GM21529 (cell line): ENCODE measurements around the gene TMEM139.
"Not testable (repeated sequence)": the region's sequence is repeated elsewhere in the genome, so short reads cannot be mapped to it uniquely, and the experiment has no call there.

Source experiments
- ATAC-seq: cut with Tn5 transposase; IDR thresholded peaks from one replicate; pipeline ENCODE4 v1.9.1; 2021; ENCODE audit not compliant: unreplicated experiment

The TMEM139 gene

DNA sequence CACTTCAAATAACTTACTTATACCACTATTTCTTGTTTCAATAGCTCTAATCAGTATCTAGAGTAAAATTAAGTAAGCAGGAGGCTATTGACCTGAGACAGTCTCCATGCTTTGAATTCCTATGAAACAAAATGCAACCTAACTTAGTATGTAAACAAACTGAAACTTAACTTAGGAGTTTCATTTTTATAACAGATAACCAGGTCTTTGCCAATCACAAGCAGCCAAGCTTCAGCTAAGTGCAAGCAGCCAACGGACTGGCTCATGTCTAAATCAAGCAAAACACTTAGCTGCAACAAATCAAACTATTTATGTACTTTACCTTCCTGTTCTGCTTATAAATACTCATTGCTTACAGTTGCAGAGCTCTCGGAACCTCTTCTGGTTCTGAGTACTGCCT, 25.9 kb upstream of the TMEM139 start:
- peak; percentile 33 for ATAC-seq

DNA sequence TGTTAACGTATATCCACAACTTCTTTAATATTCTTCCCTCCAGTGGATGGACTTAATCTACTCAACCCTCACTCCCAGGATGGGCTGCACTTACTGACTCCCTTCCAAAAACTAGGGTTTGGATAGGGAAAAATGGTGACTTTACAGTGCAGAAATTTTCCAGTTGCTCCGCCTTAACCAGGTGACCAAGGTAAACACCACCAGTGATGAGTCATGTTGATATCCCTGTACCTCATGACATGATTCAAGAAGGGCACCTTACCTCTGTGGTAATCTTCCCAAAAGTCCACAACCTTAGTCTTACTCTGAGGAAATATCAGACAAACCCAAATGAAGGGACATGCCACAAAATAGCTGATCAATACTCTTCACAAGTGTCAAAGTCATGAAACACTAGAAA, 25.0 kb upstream of the TMEM139 start:
- no peak for ATAC-seq

DNA sequence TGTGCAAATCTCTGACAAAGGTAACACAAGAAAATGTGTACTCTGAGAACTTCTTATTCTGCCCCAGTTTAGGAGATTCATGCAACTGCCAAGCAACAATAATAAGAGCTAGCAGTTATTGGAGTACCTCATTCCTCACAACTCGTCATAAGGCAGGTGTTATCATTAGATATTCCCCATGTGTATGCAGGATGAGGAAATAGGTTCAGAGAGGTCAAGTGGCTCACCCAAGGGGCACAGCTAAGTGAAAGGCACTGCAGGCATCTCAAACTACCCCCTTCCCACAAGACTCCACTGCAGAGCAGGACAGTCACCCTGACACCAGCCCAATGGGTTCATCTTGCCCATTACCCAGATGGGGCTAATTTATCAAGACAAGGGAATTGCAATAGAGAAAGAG, 22.9 kb upstream of the TMEM139 start:
- no peak for ATAC-seq

DNA sequence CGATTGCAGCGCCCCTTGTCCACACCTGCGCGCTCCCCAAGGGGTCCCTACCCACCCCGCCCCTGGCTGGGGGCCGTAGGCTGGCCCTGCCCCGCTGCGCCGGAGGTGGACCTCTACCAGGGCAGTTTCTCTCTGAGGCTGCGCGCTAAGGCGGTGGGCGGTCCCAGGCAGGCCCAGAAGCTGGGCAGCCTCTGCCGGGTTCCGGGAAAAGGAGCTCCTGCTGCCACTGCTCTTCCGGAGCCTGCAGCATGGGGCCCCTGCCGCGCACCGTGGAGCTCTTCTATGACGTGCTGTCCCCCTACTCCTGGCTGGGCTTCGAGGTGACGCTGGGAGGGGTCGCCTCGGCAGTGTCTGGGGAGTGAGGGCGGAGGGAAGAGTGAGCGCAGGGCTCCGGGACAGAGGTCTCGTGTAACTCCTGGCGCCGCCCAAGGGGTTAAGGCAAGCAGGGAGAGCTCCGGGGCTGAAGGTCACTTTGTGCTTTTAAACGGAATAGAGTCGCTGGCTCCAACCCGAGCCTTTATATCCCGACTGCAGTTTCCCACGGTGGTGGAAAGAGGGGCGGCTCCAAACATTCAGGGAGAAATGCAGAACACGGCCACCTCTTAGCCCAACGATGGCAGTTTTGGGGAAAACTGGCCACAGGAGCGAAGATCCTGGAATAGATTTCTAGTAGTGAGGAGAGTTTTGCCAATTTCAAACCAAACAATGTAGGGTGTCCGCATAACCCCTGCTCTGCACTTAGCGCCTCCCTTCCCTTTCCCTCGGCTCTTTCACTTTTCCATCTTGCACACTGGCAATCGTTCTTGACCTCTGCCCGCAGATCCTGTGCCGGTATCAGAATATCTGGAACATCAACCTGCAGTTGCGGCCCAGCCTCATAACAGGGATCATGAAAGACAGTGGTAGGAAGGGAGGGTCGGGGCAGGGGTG, 21.2 kb upstream of the TMEM139 start, which contains the start of gene GSTK1:
GSTK1 (plus strand) TSS at position 176 of the 930 bp plus-strand sequence; CDS start at position 249, 73 bp downstream.
- peak; percentile 97 for ATAC-seq

DNA sequence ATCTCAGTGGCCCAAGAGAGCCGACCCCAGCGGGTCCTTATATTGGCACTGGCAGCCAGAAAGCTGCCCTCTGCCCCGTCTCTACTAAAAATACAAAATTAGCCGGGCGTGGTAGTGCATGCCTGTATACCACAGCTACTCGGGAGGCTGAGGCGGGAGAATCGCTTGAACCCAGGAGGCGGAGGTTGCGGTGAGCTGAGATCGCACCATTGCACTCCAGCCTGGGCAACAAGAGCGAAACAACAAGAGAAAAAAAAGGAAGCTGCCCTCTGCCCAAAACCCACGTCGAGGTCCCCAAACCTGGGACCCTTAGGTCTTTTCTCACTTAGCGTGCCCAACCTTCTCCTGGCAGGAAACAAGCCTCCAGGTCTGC, 20.6 kb upstream of the TMEM139 start:
- ATAC-seq = not testable (repeated sequence)

DNA sequence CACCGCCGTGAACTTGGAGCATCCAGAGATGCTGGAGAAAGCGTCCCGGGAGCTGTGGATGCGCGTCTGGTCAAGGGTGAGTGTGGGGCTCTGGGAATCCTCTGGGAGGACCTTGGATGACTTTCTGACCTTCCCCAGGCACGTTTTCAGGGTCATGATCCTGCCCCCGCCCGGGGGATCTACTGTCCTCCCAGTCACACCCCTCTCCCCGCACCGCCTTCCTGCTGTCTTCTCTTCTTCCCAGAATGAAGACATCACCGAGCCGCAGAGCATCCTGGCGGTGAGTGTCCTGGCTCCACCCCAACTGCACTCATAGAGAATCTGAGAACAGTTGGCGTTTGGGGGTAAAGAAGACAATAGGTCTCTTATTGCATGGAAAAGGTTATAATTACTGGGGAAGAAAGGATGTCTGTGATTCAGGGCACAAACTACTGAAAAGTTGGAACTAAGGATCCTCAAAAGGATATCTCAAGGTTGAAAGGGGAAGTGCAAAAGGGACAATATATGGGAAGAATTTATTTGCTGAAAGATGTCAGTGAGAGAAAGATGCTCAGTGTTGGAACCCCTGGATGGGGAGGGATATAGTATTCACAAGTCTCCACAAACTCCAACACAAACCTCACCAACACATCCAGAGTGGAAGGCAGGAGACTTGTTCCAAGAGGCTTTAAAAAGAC, 19.6 kb upstream of the TMEM139 start:
- ATAC-seq = no peak

DNA sequence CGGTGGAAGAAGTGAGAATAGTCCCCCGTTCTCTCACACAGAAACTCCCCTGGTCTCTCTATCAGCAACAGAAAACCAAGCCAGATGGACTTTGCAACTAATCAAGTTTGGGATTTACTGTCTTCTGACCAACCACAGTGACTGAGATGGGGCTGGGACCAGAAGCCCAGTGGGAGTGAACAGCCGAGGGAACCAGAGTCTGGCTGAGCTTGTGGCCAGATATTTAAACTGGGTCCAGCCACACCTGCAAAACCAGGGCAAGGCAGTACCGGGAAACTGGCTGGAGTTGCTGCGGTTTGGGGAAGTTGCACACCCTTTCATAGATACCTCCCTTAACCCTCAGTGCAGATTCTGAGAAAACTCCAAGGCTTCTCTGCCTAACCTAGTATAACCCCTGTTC, 15.5 kb upstream of the TMEM139 start:
- no peak for ATAC-seq

DNA sequence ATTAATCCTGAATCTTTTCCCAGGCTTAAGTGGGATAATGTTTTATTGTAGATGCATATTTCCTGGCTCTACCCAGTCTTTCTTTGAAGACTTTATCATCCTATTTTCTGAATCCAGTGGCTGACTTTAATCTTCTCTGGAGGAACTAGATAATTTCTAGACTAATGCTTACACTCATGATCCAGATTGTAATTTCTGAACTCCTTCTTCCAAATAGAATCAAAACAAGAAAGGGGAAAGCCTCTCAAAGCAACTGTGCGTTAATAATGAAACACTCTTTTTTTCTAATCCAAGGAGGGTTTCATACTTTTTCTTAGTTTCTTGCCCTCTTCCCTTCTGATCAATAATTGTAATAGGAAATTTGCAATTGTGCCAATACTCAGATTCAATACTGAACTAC, 13.5 kb upstream of the TMEM139 start:
- no peak for ATAC-seq

DNA sequence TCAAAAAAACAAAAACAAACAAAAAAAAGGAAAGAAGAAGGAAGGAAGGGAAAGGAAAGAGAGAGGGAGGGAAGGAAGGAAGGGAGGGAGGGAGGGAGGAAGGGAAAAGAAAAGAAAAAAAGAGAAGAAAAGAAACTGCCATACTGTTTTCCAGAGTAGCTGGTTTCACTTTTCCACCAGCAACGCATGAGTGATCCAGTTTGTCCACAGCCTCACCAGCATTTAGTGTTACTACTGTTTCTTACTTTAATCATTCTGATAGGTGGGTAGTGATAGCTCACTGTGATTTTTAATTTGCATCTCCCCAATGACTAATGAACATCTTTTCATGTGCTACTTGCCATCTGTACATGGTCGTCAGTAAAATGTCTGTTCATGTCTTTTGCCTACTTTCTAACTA, 11.9 kb upstream of the TMEM139 start:
- no peak for ATAC-seq

DNA sequence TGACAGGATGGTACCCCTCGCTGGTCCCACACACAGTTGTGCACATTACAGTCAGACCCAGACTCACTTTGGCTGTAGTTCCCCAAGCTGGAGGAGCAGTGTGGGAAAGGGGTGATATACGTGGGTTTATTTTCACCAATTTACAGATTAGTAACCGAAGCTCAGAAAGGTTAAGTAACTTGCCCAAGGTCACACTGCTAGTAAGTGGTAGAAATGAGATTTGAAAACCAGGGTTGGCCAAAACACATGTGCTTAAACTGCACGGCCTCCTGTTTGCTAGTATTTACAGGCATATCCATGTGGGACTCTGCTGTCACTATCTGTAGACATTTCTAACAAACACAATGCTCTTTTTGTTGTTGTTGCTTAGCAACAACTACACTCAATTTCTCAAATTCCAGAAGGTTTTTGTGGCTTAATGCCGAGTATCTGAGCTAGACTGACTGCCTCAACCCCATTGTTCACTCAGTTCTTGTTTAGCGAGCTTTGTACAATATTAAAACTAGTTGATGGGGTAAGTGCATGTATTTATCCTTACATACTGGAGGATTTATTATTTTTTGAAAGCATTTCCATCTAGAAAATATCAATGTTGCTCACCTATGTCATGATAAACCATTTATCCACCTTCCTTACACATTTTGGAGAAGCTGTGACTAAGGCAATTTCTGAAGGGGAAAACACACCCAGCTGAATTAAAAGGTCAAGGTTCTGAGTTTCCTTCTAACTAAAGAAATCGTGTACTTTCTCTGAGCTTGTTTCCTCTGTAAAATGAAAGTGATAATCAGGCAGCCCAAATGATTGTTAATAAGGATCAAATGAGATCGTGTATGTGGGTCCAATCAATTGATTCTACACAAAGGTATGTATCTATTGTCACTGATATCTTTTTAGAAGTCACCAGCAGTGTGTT, 5.3 kb upstream of the TMEM139 start:
- no peak for ATAC-seq

DNA sequence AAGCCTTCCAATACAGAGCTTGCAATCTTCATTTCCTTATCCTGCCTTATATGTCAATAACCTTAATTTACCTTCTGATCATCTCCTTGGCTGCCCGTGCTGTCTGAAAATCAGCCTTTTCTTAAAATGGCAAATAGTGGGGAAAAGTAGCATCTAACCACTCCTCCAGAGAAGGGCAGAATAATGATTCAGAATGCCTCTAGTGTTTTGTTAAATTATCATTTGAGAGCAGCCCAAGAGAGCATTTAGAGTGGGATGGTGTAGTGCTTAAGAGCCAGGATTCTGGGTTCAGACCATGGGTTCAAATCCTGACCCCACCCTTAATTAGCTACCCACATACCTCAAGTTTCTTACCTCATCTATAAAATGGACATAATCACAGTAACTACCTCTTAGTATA, 4.6 kb upstream of the TMEM139 start:
- ATAC-seq = no peak

DNA sequence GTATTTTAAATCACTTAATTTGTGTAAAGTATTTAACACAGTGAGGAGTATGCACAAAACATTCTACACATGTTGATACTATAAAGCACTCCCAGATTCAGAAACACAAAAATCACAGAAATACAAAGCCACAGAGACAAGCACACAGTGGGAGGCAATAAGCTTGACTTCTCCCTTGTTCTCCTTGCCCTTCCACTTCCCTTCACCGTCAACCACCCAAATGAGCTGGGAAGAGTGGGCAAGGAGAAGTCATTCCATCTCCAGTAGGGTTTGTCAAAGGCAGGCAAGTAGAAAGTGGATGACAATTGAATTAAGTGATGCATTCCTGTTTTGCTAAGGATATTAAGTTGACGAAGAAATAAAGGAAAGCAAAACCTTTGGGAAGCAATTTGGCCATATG, 4.2 kb upstream of the TMEM139 start:
- no peak for ATAC-seq

DNA sequence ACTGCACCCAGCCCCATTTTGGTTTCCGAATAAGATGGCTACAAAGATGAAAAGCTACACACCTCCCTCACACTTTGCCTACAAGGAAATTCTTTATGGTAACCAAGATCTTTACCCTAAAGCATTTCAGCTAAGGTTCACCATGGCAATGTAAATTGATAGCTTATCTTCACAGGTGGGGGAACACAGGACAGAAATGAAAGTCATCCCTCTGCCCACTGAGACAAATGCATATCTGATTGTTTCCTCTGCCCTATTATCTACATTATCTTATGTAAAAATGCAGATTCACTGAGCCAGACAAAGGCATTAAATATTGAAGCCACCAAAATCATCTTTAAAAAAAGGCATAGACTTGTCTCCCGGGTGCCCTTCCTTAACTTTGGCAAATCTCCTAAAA, 3.2 kb upstream of the TMEM139 start:
- ATAC-seq = no peak

DNA sequence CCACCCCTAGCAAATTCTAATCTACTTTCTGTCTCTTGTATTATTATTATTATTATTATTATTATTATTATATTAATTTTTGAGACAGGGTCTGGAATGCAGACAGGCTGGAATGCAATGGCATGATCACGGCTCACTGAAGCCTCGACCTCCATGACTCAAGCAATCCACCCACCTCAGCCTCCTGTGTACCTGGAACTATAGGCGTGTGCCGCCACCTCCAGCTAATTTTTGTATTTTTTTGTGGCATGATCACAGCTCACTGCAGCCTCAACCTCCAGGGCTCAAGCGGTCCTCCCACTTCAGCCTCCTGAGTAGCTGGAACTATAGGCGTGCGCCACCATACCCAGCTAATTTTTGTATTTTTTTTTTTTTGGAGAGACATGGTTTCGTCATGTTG, 2.6 kb upstream of the TMEM139 start:
- ATAC-seq = no peak

DNA sequence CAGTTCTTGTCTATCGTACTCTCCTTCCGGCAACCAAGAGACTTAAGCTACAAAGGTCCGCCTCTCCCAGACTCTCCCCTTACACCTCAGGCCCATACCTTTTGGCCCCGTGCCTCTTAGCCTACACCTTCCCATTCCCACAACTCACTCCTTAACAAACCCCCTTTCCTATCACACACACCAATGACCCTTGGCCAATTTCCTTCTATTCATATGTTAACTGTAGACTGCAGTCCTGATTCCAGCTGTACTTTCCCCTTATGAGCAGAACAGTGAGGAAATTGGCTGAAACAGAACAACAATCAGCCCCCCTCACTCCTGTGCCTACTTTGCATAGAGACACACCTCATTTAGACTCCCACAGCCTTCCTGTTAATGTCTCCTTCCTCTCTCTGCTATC, 1.4 kb upstream of the TMEM139 start:
- no peak for ATAC-seq

DNA sequence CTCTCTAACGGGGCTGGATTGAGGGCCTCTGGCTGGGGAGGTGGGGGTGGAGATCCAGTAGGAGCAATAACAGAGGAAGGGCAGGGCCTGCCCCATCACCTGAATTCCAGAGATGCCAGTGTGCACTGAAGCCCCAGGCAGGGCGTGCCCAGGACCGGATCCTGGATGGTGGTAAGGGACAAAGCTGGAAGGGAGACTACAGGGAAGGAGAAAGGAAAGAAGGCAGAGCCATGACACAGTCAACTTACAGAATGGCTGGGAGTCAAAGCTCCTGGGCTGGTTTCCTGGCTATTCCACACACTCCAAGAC, 666 bp downstream of the TMEM139 start:
- no peak for ATAC-seq

DNA sequence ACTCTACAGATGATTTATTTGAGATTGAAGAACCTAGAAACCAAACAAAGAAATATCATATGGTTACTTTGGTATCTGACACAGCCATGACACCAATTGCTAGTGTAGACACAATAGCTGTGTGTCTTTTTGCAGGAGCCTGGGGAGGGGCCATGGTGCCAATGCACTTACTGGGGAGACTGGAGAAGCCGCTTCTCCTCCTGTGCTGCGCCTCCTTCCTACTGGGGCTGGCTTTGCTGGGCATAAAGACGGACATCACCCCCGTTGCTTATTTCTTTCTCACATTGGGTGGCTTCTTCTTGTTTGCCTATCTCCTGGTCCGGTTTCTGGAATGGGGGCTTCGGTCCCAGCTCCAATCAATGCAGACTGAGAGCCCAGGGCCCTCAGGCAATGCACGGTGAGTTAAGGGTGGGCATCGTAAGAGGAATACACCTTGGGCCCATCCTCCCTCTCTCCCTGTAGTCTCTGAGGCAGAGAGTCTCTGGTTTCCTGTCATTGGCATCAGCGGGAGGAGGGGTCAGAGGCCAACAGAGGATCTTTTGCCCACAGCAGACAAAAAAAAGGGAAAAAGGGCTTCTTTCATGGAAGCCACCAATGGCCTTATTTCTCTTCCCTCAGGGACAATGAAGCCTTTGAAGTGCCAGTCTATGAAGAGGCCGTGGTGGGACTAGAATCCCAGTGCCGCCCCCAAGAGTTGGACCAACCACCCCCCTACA, 1.2 kb downstream of the TMEM139 start:
- ATAC-seq = no peak

DNA sequence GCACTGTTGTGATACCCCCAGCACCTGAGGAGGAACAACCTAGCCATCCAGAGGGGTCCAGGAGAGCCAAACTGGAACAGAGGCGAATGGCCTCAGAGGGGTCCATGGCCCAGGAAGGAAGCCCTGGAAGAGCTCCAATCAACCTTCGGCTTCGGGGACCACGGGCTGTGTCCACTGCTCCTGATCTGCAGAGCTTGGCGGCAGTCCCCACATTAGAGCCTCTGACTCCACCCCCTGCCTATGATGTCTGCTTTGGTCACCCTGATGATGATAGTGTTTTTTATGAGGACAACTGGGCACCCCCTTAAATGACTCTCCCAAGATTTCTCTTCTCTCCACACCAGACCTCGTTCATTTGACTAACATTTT, 1.7 kb downstream of the TMEM139 start:
- no peak for ATAC-seq

DNA sequence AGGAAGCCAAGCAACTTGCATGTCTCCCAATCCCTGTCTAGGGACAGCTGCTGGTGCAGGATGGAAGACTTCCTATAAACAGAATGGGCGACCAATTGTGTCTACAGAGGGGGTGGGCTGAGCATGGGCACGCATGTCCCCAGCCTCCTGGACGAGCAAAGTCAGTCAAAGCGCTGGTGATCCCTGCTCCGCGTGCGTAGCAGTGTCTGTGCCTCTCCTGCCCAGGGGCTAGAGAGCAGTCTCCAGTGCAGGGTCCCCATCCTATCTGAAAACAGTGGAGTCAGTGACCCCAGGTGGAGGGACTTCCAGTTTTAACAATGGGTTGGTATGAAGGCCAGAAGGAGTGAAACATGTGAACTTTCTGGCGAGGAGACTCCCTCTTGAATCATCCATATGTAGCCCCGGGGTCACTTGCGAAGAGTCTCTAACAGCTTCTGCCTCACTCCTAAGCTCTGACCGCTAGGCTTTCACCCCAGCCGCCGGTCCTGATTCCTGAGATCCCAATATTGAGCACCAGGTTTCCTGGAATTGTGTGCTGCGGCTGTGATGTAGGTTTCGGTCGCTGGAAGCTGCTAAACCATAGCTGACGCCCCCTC, 2.7 kb downstream of the TMEM139 start:
- no peak for ATAC-seq
